IPS DF 4.7 (cell line): ENCODE measurements around the gene MCM9.

Experiments
- DNase-seq: peaks from one replicate; pipeline ENCODE4 v3.0.0-alpha.2; 2013; ENCODE audit warnings: low spot score; ENCODE audit errors: extremely low read depth

Gene MCM9

GRCh38 chr6:118932421-118932820 is 2.5 kb downstream of the MCM9 start:
- no peak for DNase-seq

- no peak for DNase-seq
These were observed 3.5 kb downstream of the MCM9 start for GRCh38 chr6:118931436-118931835.

GRCh38 chr6:118930680-118931079 is 4.3 kb downstream of the MCM9 start:
- no peak for DNase-seq

- no peak for DNase-seq
These were observed 11.9 kb downstream of the MCM9 start for GRCh38 chr6:118923035-118923434.

GRCh38 chr6:118921084-118921483 is 13.9 kb downstream of the MCM9 start:
- no peak for DNase-seq

GRCh38 chr6:118918329-118918725 is 16.6 kb downstream of the MCM9 start:
- no peak for DNase-seq

- no peak for DNase-seq
These were observed 17.2 kb downstream of the MCM9 start for GRCh38 chr6:118917546-118918328.

GRCh38 chr6:118914598-118914997 is 20.4 kb downstream of the MCM9 start:
- no peak for DNase-seq

GRCh38 chr6:118913161-118913560 is 21.8 kb downstream of the MCM9 start:
- DNase-seq, result no peak

- no peak for DNase-seq
These were observed 22.3 kb downstream of the MCM9 start for GRCh38 chr6:118912646-118913045.

GRCh38 chr6:118908441-118908840 is 26.5 kb downstream of the MCM9 start:
- DNase-seq, result no peak

- DNase-seq, result no peak
These were observed 29.1 kb downstream of the MCM9 start for GRCh38 chr6:118905851-118906250.

- DNase-seq, result no peak
These were observed 29.9 kb downstream of the MCM9 start for GRCh38 chr6:118905084-118905483.

- no peak for DNase-seq
These were observed 31.3 kb downstream of the MCM9 start for GRCh38 chr6:118903691-118904090.

GRCh38 chr6:118903138-118903537 is 31.8 kb downstream of the MCM9 start:
- no peak for DNase-seq

GRCh38 chr6:118902726-118903125 is 32.2 kb downstream of the MCM9 start:
- DNase-seq, result no peak

- DNase-seq, result no peak
These were observed 35.0 kb downstream of the MCM9 start for GRCh38 chr6:118899948-118900347.

GRCh38 chr6:118897386-118897785 is 37.6 kb downstream of the MCM9 start:
- DNase-seq, result no peak

GRCh38 chr6:118896339-118897136 is 38.4 kb downstream of the MCM9 start:
- no peak for DNase-seq

GRCh38 chr6:118895859-118896258 is 39.1 kb downstream of the MCM9 start:
- DNase-seq, result no peak

- DNase-seq, result no peak
These were observed 39.7 kb downstream of the MCM9 start for GRCh38 chr6:118895261-118895560.

- DNase-seq, result no peak
These were observed 40.3 kb downstream of the MCM9 start for GRCh38 chr6:118894425-118895260.
